SK-N-SH treated with all-trans-retinoic acid at 6 μM for 48 hours (cell line): ENCODE data around the gene GRIK4.

Experiments used
- ATAC-seq: fragments of 200-7000 bp; cut with Tn5 transposase; 3 replicates; pipeline ENCODE4 v1.9.1; 2020; ENCODE audit warnings: mild to moderate bottlenecking, moderate library complexity
- BACH2 ChIP-seq: fragments of 250-450 bp; sonication (Bioruptor Pico); IDR thresholded peaks from 2 replicates; pipeline ENCODE4 v1.9.0; 2021; ENCODE audit warnings: mild to moderate bottlenecking, borderline replicate concordance
- ESRRG ChIP-seq: fragments of 250-450 bp; sonication (Bioruptor Pico); IDR thresholded peaks from 2 replicates; pipeline ENCODE4 v1.6.1; 2021; ENCODE audit warnings: mild to moderate bottlenecking
- GLIS3 ChIP-seq: fragments of 250-450 bp; sonication (Bioruptor Pico); IDR thresholded peaks from 2 replicates; pipeline ENCODE4 v1.5.0; 2020; ENCODE audit warnings: mild to moderate bottlenecking, moderate library complexity
- ISL1 ChIP-seq: fragments of 250-450 bp; sonication (Bioruptor Pico); IDR thresholded peaks from 2 replicates; pipeline ENCODE4 v2.1.2; 2022; ENCODE audit warnings: mild to moderate bottlenecking, moderate library complexity
- OSR1 ChIP-seq: fragments of 250-450 bp; sonication (Bioruptor Pico); IDR thresholded peaks from 2 replicates; pipeline ENCODE4 v1.8.0; 2022; ENCODE audit warnings: moderate library complexity, mild to moderate bottlenecking, inconsistent platforms
- PPARA ChIP-seq: fragments of 250-450 bp; sonication (Bioruptor Pico); IDR thresholded peaks from 2 replicates; pipeline ENCODE4 v1.5.0; 2020; ENCODE audit warnings: mild to moderate bottlenecking, borderline replicate concordance
- RARB ChIP-seq: fragments of 250-450 bp; sonication (Bioruptor Pico); IDR thresholded peaks from 2 replicates; pipeline ENCODE4 v1.8.0; 2021; ENCODE audit warnings: mild to moderate bottlenecking, moderate library complexity
- SNAI2 ChIP-seq: fragments of 250-450 bp; sonication (Bioruptor Pico); IDR thresholded peaks from 2 replicates; pipeline ENCODE4 v1.5.0; 2020; ENCODE audit warnings: mild to moderate bottlenecking, moderate library complexity
- TCF4 ChIP-seq: fragments of 250-450 bp; sonication (Bioruptor Pico); IDR thresholded peaks from 2 replicates; pipeline ENCODE4 v1.8.0; 2021; ENCODE audit warnings: mild to moderate bottlenecking, moderate library complexity, borderline replicate concordance
- TOX ChIP-seq: fragments of 250-450 bp; sonication (Bioruptor Pico); IDR thresholded peaks from 2 replicates; pipeline ENCODE4 v1.8.0; 2021; ENCODE audit warnings: mild to moderate bottlenecking, moderate library complexity, borderline replicate concordance
- ZC3H10 ChIP-seq: fragments of 250-450 bp; sonication (Bioruptor Pico); IDR thresholded peaks from 2 replicates; pipeline ENCODE4 v1.5.1; 2021; ENCODE audit warnings: mild to moderate bottlenecking, moderate library complexity
- ZFP3 ChIP-seq: fragments of 250-450 bp; sonication (Bioruptor Pico); IDR thresholded peaks from 2 replicates; pipeline ENCODE4 v1.5.0; 2020; ENCODE audit warnings: mild to moderate bottlenecking, moderate library complexity
- ZFP30 ChIP-seq: fragments of 450-650 bp; formaldehyde crosslinking; IDR thresholded peaks from 2 replicates; pipeline ENCODE4 v1.5.0; 2022; ENCODE audit warnings: mild to moderate bottlenecking, moderate library complexity
- ZNF565 ChIP-seq: fragments of 450-650 bp; formaldehyde crosslinking; conservative IDR thresholded peaks from 2 replicates; pipeline ENCODE4 v1.5.0; 2020; ENCODE audit warnings: low read depth, mild to moderate bottlenecking, moderate library complexity
- ZNF70 ChIP-seq: fragments of 450-650 bp; formaldehyde crosslinking; IDR thresholded peaks from 2 replicates; pipeline ENCODE4 v1.5.0; 2020; ENCODE audit warnings: mild to moderate bottlenecking, moderate library complexity
- TF ChIP-seq, protein P1 (sequence below): fragments of 250-450 bp; sonication (Bioruptor Pico); IDR thresholded peaks from 2 replicates; pipeline ENCODE4 v1.8.0; 2021; ENCODE audit warnings: low read depth, mild to moderate bottlenecking, moderate library complexity, borderline replicate concordance
- TF ChIP-seq, protein P2 (sequence below): fragments of 250-450 bp; sonication (Bioruptor Pico); IDR thresholded peaks from 2 replicates; pipeline ENCODE4 v1.5.0; 2020; ENCODE audit warnings: mild to moderate bottlenecking, moderate library complexity
- TF ChIP-seq, protein P3 (sequence below): fragments of 250-450 bp; sonication (Bioruptor Pico); IDR thresholded peaks from 2 replicates; pipeline ENCODE4 v1.5.1; 2020; ENCODE audit warnings: low read depth, mild to moderate bottlenecking, moderate library complexity
- TF ChIP-seq, protein P4 (sequence below): fragments of 250-450 bp; sonication (Bioruptor Pico); IDR thresholded peaks from 2 replicates; pipeline ENCODE4 v1.8.0; 2020; ENCODE audit warnings: mild to moderate bottlenecking, moderate library complexity, borderline replicate concordance
- TF ChIP-seq, protein P5 (sequence below): fragments of 250-450 bp; sonication (Bioruptor Pico); IDR thresholded peaks from 2 replicates; pipeline ENCODE4 v1.5.1; 2021; ENCODE audit warnings: mild to moderate bottlenecking, moderate library complexity

GRIK4 gene

DNA sequence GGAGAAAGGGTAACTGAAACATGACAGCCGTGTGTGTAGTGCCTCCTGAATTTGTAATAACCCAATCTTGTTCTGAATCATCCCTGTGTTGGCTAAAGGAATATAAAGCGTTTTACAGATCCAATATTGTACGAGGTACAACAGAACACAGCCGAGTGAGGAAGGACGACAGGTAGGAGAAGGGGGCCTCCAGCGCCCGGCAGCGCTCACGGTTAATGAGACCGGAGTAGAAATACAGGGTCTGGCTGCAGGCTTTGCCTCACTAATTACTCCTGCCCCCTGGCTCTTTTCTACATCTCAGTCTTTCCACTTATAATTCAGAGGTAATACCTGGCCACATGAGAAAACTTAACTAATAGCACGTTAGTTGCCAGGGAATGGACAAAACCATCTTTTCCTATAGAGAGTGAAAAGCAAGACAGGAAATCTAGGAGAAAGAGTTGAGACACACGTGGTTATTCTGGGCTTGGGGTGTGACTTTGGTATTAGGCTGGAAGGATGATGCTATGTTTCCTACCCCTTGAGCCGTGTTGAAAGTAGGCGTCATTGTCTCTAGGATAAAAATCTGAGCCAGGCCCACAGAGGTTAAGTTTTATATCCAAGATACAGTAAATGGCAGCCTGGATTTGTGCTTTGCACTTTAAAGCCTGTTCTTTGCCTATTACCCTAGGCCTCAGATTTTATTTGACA, 54.1 kb downstream of the GRIK4 start:
- no peak; the same call in 2 of the 3 replicates for ATAC-seq
- TF ChIP-seq BACH2 (CRISPR knock-in tag), result no peak
- TF ChIP-seq ZFP3 (CRISPR knock-in tag), result no peak
- TF ChIP-seq, protein P1, sequence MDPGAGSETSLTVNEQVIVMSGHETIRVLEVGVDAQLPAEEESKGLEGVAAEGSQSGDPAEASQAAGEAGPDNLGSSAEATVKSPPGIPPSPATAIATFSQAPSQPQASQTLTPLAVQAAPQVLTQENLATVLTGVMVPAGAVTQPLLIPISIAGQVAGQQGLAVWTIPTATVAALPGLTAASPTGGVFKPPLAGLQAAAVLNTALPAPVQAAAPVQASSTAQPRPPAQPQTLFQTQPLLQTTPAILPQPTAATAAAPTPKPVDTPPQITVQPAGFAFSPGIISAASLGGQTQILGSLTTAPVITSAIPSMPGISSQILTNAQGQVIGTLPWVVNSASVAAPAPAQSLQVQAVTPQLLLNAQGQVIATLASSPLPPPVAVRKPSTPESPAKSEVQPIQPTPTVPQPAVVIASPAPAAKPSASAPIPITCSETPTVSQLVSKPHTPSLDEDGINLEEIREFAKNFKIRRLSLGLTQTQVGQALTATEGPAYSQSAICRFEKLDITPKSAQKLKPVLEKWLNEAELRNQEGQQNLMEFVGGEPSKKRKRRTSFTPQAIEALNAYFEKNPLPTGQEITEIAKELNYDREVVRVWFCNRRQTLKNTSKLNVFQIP, result no peak
- no peak for TF ChIP-seq OSR1 (CRISPR knock-in tag)
- TF ChIP-seq ZFP30 (CRISPR knock-in tag), result no peak
- TF ChIP-seq, all 23 proteins: peak for 0

DNA sequence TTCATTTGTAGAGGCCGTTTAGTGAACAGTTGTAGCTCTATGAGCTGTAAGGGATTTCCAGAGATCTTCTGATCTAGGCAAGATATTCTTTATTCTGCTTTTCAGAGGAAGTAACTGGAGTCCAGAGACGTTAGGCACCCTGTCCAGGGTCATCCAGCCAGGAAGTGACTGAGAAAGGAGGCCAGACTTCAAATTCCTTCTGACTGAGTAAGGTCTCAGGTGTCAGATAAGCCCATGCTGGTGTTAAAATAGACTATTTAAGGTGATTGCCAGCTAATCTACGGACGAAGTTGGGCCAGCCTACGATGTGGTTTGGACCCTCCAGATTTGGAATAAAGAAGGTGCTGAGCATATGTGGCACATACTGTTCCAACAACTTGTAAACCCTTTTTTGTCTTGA, 54.6 kb downstream of the GRIK4 start:
- ATAC-seq, result 0 out of 3 replicates have a peak, but pooled peaks have one; percentile 20
- TF ChIP-seq GLIS3 (CRISPR knock-in tag), result no peak
- TF ChIP-seq ISL1 (CRISPR knock-in tag), result no peak
- TF ChIP-seq ZFP3 (CRISPR knock-in tag), result no peak
- TF ChIP-seq RARB, result no peak
- TF ChIP-seq SNAI2, result no peak
- no peak for TF ChIP-seq ZC3H10 (CRISPR knock-in tag)
- TF ChIP-seq, protein P1, result no peak
- no peak for TF ChIP-seq OSR1 (CRISPR knock-in tag)
- TF ChIP-seq TCF4 (CRISPR knock-in tag), result no peak
- no peak for TF ChIP-seq TOX (CRISPR knock-in tag)
- no peak for TF ChIP-seq ZNF70 (CRISPR knock-in tag)
- TF ChIP-seq, protein P2, sequence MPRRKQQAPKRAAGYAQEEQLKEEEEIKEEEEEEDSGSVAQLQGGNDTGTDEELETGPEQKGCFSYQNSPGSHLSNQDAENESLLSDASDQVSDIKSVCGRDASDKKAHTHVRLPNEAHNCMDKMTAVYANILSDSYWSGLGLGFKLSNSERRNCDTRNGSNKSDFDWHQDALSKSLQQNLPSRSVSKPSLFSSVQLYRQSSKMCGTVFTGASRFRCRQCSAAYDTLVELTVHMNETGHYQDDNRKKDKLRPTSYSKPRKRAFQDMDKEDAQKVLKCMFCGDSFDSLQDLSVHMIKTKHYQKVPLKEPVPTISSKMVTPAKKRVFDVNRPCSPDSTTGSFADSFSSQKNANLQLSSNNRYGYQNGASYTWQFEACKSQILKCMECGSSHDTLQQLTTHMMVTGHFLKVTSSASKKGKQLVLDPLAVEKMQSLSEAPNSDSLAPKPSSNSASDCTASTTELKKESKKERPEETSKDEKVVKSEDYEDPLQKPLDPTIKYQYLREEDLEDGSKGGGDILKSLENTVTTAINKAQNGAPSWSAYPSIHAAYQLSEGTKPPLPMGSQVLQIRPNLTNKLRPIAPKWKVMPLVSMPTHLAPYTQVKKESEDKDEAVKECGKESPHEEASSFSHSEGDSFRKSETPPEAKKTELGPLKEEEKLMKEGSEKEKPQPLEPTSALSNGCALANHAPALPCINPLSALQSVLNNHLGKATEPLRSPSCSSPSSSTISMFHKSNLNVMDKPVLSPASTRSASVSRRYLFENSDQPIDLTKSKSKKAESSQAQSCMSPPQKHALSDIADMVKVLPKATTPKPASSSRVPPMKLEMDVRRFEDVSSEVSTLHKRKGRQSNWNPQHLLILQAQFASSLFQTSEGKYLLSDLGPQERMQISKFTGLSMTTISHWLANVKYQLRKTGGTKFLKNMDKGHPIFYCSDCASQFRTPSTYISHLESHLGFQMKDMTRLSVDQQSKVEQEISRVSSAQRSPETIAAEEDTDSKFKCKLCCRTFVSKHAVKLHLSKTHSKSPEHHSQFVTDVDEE (CRISPR knock-in tag), result no peak
- TF ChIP-seq ZNF565, result no peak
- TF ChIP-seq, protein P3, sequence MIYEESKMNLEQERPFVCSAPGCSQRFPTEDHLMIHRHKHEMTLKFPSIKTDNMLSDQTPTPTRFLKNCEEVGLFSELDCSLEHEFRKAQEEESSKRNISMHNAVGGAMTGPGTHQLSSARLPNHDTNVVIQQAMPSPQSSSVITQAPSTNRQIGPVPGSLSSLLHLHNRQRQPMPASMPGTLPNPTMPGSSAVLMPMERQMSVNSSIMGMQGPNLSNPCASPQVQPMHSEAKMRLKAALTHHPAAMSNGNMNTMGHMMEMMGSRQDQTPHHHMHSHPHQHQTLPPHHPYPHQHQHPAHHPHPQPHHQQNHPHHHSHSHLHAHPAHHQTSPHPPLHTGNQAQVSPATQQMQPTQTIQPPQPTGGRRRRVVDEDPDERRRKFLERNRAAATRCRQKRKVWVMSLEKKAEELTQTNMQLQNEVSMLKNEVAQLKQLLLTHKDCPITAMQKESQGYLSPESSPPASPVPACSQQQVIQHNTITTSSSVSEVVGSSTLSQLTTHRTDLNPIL (CRISPR knock-in tag), result no peak
- no peak for TF ChIP-seq ZFP30 (CRISPR knock-in tag)
- TF ChIP-seq, protein P4, sequence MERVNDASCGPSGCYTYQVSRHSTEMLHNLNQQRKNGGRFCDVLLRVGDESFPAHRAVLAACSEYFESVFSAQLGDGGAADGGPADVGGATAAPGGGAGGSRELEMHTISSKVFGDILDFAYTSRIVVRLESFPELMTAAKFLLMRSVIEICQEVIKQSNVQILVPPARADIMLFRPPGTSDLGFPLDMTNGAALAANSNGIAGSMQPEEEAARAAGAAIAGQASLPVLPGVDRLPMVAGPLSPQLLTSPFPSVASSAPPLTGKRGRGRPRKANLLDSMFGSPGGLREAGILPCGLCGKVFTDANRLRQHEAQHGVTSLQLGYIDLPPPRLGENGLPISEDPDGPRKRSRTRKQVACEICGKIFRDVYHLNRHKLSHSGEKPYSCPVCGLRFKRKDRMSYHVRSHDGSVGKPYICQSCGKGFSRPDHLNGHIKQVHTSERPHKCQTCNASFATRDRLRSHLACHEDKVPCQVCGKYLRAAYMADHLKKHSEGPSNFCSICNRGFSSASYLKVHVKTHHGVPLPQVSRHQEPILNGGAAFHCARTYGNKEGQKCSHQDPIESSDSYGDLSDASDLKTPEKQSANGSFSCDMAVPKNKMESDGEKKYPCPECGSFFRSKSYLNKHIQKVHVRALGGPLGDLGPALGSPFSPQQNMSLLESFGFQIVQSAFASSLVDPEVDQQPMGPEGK (CRISPR knock-in tag), result no peak
- TF ChIP-seq, protein P5, sequence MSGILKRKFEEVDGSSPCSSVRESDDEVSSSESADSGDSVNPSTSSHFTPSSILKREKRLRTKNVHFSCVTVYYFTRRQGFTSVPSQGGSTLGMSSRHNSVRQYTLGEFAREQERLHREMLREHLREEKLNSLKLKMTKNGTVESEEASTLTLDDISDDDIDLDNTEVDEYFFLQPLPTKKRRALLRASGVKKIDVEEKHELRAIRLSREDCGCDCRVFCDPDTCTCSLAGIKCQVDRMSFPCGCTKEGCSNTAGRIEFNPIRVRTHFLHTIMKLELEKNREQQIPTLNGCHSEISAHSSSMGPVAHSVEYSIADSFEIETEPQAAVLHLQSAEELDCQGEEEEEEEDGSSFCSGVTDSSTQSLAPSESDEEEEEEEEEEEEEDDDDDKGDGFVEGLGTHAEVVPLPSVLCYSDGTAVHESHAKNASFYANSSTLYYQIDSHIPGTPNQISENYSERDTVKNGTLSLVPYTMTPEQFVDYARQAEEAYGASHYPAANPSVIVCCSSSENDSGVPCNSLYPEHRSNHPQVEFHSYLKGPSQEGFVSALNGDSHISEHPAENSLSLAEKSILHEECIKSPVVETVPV (CRISPR knock-in tag), result no peak
- TF ChIP-seq ESRRG, result no peak
- TF ChIP-seq PPARA (CRISPR knock-in tag), result no peak
- TF ChIP-seq BACH2 (CRISPR knock-in tag), result no peak
- TF ChIP-seq, all 23 proteins: peak for 0
